Mesenchymal stem cell (in vitro differentiated cells and primary cell): ENCODE results near the gene IBTK.
"Not testable (repeated sequence)": the region's sequence is repeated elsewhere in the genome, so short reads cannot be mapped to it uniquely, and the experiment has no call there.

Experiments
- DNase-seq: peaks from one replicate; pipeline ENCODE4 v3.0.0-alpha.2; 2013
- H2AFZ ChIP-seq: one replicate; pipeline ENCODE4 v1.6.1; 2013; ENCODE audit warnings: low read depth, mild to moderate bottlenecking, control low read depth, inconsistent platforms, low read length, moderate library complexity
- H2AK5ac ChIP-seq: 2 replicates; pipeline ENCODE4 v1.6.1; 2013; ENCODE audit warnings: low read length, moderate library complexity, mild to moderate bottlenecking, inconsistent platforms; ENCODE audit not compliant: severe bottlenecking
- H2BK120ac ChIP-seq: one replicate; pipeline ENCODE4 v1.6.1; 2013; ENCODE audit warnings: low read depth, mild to moderate bottlenecking, inconsistent platforms, low read length, moderate library complexity
- H2BK12ac ChIP-seq, 2 experiments: one replicate each; pipeline ENCODE4 v1.6.1; 2013; ENCODE audit warnings: inconsistent platforms in 2 of 2, low read length in 2 of 2, mild to moderate bottlenecking in 2 of 2, moderate library complexity in 2 of 2, control low read depth in 1 of 2
- H2BK15ac ChIP-seq: one replicate; pipeline ENCODE4 v1.6.1; 2013; ENCODE audit warnings: mild to moderate bottlenecking, low read depth, inconsistent platforms; ENCODE audit not compliant: poor library complexity, severe bottlenecking
- H2BK5ac ChIP-seq: 2 replicates; pipeline ENCODE4 v1.6.1; 2013; ENCODE audit warnings: low read depth, mild to moderate bottlenecking, low read length, control low read depth, inconsistent platforms; ENCODE audit not compliant: poor library complexity, severe bottlenecking
- H3K14ac ChIP-seq, 2 experiments: one replicate each; pipeline ENCODE4 v1.6.1; 2013; ENCODE audit warnings: inconsistent platforms in 2 of 2, low read length in 2 of 2, control low read depth in 1 of 2, mild to moderate bottlenecking in 1 of 2, moderate library complexity in 1 of 2
- H3K18ac ChIP-seq, 2 experiments: one replicate each; pipeline ENCODE4 v1.6.1; 2013; ENCODE audit warnings: inconsistent platforms in 2 of 2, low read length in 2 of 2, control low read depth in 1 of 2, low read depth in 1 of 2, mild to moderate bottlenecking in 1 of 2
- H3K23ac ChIP-seq, 2 experiments: one replicate each; pipeline ENCODE4 v1.6.1; 2013; ENCODE audit warnings: inconsistent platforms in 2 of 2, low read length in 2 of 2, mild to moderate bottlenecking in 2 of 2, moderate library complexity in 2 of 2, control low read depth in 1 of 2
- H3K27ac ChIP-seq: 2 replicates; pipeline ENCODE4 v1.5.1; 2013; ENCODE audit warnings: mild to moderate bottlenecking, moderate library complexity, low read length, control low read depth, inconsistent platforms; ENCODE audit not compliant: poor library complexity, severe bottlenecking
- H3K27me3 ChIP-seq, 2 experiments: 2 replicates each; pipeline versions ENCODE4 v1.6.1 to v1.7.0; 2013; ENCODE audit warnings: low read length in 2 of 2, mild to moderate bottlenecking in 2 of 2, moderate library complexity in 2 of 2, control low read depth in 1 of 2, inconsistent platforms in 1 of 2; ENCODE audit not compliant: control insufficient read depth in 1 of 2, insufficient read depth in 1 of 2
- H3K36me3 ChIP-seq, 2 experiments: 2 replicates each; pipeline versions ENCODE4 v1.6.1 to v1.7.0; 2013; ENCODE audit warnings: low read length in 2 of 2, control low read depth in 1 of 2, inconsistent platforms in 1 of 2, low read depth in 1 of 2, mild to moderate bottlenecking in 1 of 2; ENCODE audit not compliant: insufficient read depth in 2 of 2, control insufficient read depth in 1 of 2
- H3K4ac ChIP-seq, 2 experiments: one replicate each; pipeline ENCODE4 v1.6.1; 2013; ENCODE audit warnings: inconsistent platforms in 2 of 2, low read length in 2 of 2, mild to moderate bottlenecking in 2 of 2, moderate library complexity in 2 of 2, control low read depth in 1 of 2, low read depth in 1 of 2
- H3K4me1 ChIP-seq: 2 replicates; pipeline ENCODE4 v1.6.1; 2013; ENCODE audit warnings: low read depth, low read length, control low read depth; ENCODE audit not compliant: control insufficient read depth, insufficient read depth
- H3K4me2 ChIP-seq: 2 replicates; pipeline ENCODE4 v1.6.1; 2013; ENCODE audit warnings: low read length, mild to moderate bottlenecking, inconsistent platforms; ENCODE audit not compliant: poor library complexity, severe bottlenecking
- H3K4me3 ChIP-seq, 2 experiments: 2 replicates each; pipeline versions ENCODE4 v1.5.1 to v1.7.0; 2013; ENCODE audit warnings: low read length in 2 of 2, mild to moderate bottlenecking in 2 of 2, control low read depth in 1 of 2, low read depth in 1 of 2; ENCODE audit not compliant: insufficient read depth in 1 of 2
- H3K79me1 ChIP-seq: replicated peaks from 2 replicates; pipeline ENCODE4 v1.6.1; 2013; ENCODE audit warnings: mild to moderate bottlenecking, control low read depth, low read length, inconsistent platforms; ENCODE audit not compliant: poor library complexity, severe bottlenecking
- H3K9ac ChIP-seq: 2 replicates; pipeline ENCODE4 v1.7.0; 2013; ENCODE audit warnings: mild to moderate bottlenecking, low read length, moderate library complexity
- H3K9me3 ChIP-seq: 2 replicates; pipeline ENCODE4 v1.7.0; 2013; ENCODE audit warnings: mild to moderate bottlenecking, low read length; ENCODE audit not compliant: control insufficient read depth
- H4K8ac ChIP-seq: one replicate; pipeline ENCODE4 v1.6.1; 2013; ENCODE audit warnings: inconsistent platforms, mild to moderate bottlenecking, low read length, moderate library complexity
- H4K91ac ChIP-seq: one replicate; pipeline ENCODE4 v1.6.1; 2013; ENCODE audit warnings: mild to moderate bottlenecking, low read length, inconsistent platforms
- WGBS: methylation state at CpG from one replicate; pipeline ENCODE4 v1.1.7; 2013; ENCODE audit warnings: mixed read lengths; 5-methylcytosine and 5-hydroxymethylcytosine counted together

The IBTK gene

GRCh38 chr6:82138075-82138791 is 109.3 kb downstream of the IBTK start:
- H3K9me3 ChIP-seq, result no peaks in the 10 kb centered on the region
- no peak overlapping the region for H3K18ac ChIP-seq
- no peak overlapping the region for H2BK5ac ChIP-seq
- H4K8ac ChIP-seq, result no peak overlapping the region
- H2BK120ac ChIP-seq, result no peak overlapping the region
- H3K4me1 ChIP-seq, result peaks cover 2% of the 10 kb centered on the region
- H2BK15ac ChIP-seq, result no peak overlapping the region
- H3K4me2 ChIP-seq, result no peak overlapping the region
- no peak overlapping the region for H2AFZ ChIP-seq
- H4K91ac ChIP-seq, result no peak overlapping the region
- H3K23ac ChIP-seq, result no peak overlapping the region
- no peak overlapping the region for H3K27ac ChIP-seq
- no peak for DNase-seq
- no peaks in the 10 kb centered on the region for H3K79me1 ChIP-seq
- H3K14ac ChIP-seq, result no peak overlapping the region
- no peak overlapping the region for H2AK5ac ChIP-seq
- H3K36me3 ChIP-seq, result peaks cover 0 to 3% of the 10 kb centered on the region in 2 experiments
- no peak overlapping the region for H2BK12ac ChIP-seq
- H3K9ac ChIP-seq, result no peak overlapping the region
- no peaks in the 10 kb centered on the region for H3K27me3 ChIP-seq
- 92% methylated on average over 7 of the region's 8 CpGs for WGBS
- H3K4me3 ChIP-seq, result no peak overlapping the region
- no peak overlapping the region for H3K4ac ChIP-seq

- DNase-seq, result no peak
- H2BK5ac ChIP-seq, result no peak overlapping the region
- H2BK12ac ChIP-seq, result no peak overlapping the region
- H3K4me1 ChIP-seq, result no peaks in the 10 kb centered on the region
- H3K4ac ChIP-seq, result no peak overlapping the region
- peaks cover 6% of the 10 kb centered on the region for H3K9me3 ChIP-seq
- H3K27ac ChIP-seq, result no peak overlapping the region
- no peak overlapping the region for H2BK120ac ChIP-seq
- no peak overlapping the region for H3K18ac ChIP-seq
- no peak overlapping the region for H2BK15ac ChIP-seq
- no peak overlapping the region for H3K4me3 ChIP-seq
- no peak overlapping the region for H4K91ac ChIP-seq
- H3K36me3 ChIP-seq, result no peaks in the 10 kb centered on the region
- 100% methylated on average over 2 of the region's 2 CpGs for WGBS
- H3K27me3 ChIP-seq, result no peaks in the 10 kb centered on the region
- H4K8ac ChIP-seq, result no peak overlapping the region
- no peak overlapping the region for H3K4me2 ChIP-seq
- no peak overlapping the region for H3K14ac ChIP-seq
- H2AFZ ChIP-seq, result no peak overlapping the region
- H2AK5ac ChIP-seq, result no peak overlapping the region
- H3K9ac ChIP-seq, result no peak overlapping the region
- no peak overlapping the region for H3K23ac ChIP-seq
- no peaks in the 10 kb centered on the region for H3K79me1 ChIP-seq
Measured at GRCh38 chr6:82131441-82131840, 116.1 kb downstream of the IBTK start.

GRCh38 chr6:82129797-82130196 is 117.7 kb downstream of the IBTK start:
- no peak overlapping the region for H2AFZ ChIP-seq
- no peak overlapping the region for H3K4ac ChIP-seq
- H3K9ac ChIP-seq, result no peak overlapping the region
- no peak overlapping the region for H2AK5ac ChIP-seq
- no peak overlapping the region for H2BK120ac ChIP-seq
- H3K36me3 ChIP-seq, result no peaks in the 10 kb centered on the region
- 82% methylated on average over 3 of the region's 3 CpGs for WGBS
- H3K27me3 ChIP-seq, result no peaks in the 10 kb centered on the region
- no peak for DNase-seq
- peaks cover 6% of the 10 kb centered on the region for H3K9me3 ChIP-seq
- no peaks in the 10 kb centered on the region for H3K79me1 ChIP-seq
- no peak overlapping the region for H2BK15ac ChIP-seq
- H3K18ac ChIP-seq, result no peak overlapping the region
- H3K4me2 ChIP-seq, result no peak overlapping the region
- no peak overlapping the region for H4K8ac ChIP-seq
- H4K91ac ChIP-seq, result no peak overlapping the region
- H3K4me1 ChIP-seq, result no peaks in the 10 kb centered on the region
- no peak overlapping the region for H2BK12ac ChIP-seq
- no peak overlapping the region for H3K4me3 ChIP-seq
- H3K23ac ChIP-seq, result no peak overlapping the region
- H3K27ac ChIP-seq, result no peak overlapping the region
- no peak overlapping the region for H2BK5ac ChIP-seq
- no peak overlapping the region for H3K14ac ChIP-seq

- not testable (repeated sequence) for H3K36me3 ChIP-seq, DNase-seq
Measured at GRCh38 chr6:82128973-82129372, 118.6 kb downstream of the IBTK start.

More at GRCh38 chr6:82128973-82129372, 118.6 kb downstream of the IBTK start:
- not testable (repeated sequence) for H4K91ac ChIP-seq, H2BK12ac ChIP-seq, H3K4me2 ChIP-seq, H2BK120ac ChIP-seq, H3K27me3 ChIP-seq, H3K4me3 ChIP-seq, H3K4me1 ChIP-seq, H4K8ac ChIP-seq, H3K14ac ChIP-seq, H3K9me3 ChIP-seq, H3K9ac ChIP-seq, H2BK5ac ChIP-seq, H3K79me1 ChIP-seq, H3K4ac ChIP-seq, H3K23ac ChIP-seq, H2AFZ ChIP-seq, H2AK5ac ChIP-seq, H2BK15ac ChIP-seq, H3K27ac ChIP-seq
- peak overlapping the region in 1 of 2 experiments; percentile 54 for H3K18ac ChIP-seq
- 92% methylated on average over 9 of the region's 9 CpGs for WGBS
